Stimulated activated CD8-positive, alpha-beta memory T cell treated with anti-CD3 and anti-CD28 coated beads, Interleukin-12 subunit alpha, Interleukin-12 subunit beta, amount 100 ng/mL, for 1 hour (primary cell): ENCODE measurements around the gene RETSAT.
"Not testable (repeated sequence)": the region's sequence is repeated elsewhere in the genome, so short reads cannot be mapped to it uniquely, and the experiment has no call there.

ENCODE experiments used
- DNase-seq: peaks from one replicate; pipeline ENCODE4 v3.0.0-alpha.2; 2020; ENCODE audit warnings: low read depth

RETSAT gene

DNA sequence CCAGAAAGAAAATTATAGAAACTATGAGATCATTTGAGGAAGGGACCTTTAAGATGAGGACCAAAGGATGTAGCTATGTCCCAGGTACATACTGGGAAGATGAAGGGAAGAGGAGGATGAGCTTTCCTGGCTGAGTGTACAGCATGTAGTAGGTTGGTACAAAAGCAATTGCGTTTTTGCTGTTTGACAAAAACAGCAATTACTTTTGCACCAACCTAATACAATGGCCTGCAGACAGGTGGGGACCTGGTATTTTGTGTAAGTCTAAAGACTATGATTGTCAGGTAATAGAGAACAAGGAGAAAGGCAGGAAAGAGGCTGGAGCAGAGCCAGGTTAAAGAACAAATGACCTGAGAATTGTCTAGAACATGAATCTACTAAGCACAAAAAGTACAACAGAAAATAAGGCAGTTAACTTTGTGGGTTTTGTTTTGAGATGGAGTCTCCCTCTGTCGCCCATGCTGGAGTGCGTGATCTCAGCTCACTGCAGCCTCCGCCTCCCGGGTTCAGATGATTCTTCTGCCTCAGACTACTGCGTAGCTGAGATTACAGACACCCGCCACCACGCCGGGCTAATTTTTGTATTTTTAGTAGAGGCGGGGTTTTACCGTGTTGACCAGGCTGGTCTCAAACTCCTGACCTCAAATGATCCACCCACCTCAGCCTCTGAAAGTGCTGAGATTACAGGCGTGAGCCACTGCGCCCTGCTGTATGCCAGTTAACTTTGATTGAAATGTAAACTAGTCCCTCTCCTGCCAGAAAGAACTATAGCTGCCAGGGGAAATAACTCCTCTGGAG is 23.3 kb downstream of the RETSAT start:
- DNase-seq, result no peak

DNA sequence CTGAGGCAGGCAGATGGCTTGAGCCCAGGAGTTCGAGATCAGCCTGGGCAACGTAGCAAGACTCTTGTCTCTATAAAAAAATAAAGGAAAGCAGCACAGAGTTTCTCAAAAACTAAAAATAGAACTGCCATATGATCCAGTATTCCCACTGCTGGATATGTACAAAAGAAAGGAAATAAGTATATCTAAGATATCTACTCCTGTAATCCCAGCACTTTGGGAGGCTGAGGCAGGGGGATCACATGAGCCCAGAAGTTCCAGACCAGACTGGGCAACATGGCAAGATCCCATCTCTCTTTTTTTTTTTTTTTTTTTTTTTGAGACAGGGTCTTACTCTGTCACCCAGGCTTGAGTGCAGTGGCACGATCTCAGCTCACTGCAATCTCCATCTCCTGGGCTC is 24.6 kb downstream of the RETSAT start:
- not testable (repeated sequence) for DNase-seq

DNA sequence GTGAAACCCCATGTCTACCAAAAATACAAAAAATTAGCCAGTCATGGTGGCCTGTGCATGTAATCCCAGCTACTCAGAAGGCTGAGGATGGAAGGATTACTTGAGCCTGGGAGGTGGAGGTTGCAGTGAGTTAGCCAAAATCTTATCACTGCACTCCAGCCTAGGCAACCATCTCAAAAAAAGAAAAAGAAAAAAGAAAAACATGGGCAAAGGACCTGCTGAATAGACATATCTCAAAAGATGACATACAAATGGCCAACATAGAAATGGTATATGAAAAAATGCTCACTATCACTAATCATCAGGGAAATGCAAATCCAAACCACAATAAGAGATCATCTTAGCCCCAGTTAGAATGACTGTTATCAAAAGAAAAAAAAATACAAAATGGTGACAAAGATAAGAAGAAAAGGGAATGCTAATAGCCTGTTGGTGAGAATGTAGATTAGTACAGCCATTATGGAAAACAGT is 25.1 kb downstream of the RETSAT start:
- DNase-seq, result no peak

DNA sequence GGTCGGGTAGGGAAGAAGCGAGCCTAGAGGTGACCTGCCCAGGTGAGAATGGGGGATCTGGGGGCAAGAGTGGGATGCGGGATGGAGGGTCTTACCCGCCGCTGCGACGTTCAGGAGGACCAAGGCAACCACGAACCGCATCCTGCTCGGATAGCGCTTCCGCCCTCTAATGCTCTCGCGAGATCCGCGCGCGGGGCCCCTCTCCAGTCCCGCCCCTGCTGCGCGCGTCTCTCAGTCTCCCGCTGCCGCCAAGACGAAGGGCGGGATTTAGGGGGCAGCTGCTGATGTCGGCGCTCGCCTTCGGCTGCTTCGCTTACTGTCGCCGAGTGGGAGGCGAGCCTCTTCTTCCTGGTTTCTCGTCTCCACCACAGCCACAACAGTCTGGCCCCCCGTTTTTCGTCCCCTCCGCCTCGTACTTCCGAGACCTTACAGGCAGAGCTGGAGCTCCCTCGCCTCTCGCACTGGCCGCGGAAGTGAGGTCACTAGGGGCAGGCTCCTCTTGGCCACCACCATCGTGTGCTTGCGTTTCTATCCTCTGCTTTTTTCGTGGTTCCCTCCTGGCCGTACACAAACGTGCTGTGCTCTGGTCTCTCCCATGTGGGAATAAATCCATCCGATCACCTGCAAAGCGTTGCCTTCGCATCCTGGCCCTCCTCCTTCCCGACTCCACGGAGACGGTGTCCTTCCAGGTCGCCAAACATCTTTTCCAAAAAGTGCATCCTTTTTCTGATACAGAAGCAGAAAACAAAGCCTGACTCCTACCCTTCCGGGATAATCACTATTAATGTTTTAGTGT is 26.3 kb downstream of the RETSAT start, which contains the start of gene TGOLN2:
Gene TGOLN2 (minus strand): TSS at position 168 of the 796 bp plus-strand sequence. CDS start 27 bp downstream, at position 141.
- peak; percentile 90 for DNase-seq

DNA sequence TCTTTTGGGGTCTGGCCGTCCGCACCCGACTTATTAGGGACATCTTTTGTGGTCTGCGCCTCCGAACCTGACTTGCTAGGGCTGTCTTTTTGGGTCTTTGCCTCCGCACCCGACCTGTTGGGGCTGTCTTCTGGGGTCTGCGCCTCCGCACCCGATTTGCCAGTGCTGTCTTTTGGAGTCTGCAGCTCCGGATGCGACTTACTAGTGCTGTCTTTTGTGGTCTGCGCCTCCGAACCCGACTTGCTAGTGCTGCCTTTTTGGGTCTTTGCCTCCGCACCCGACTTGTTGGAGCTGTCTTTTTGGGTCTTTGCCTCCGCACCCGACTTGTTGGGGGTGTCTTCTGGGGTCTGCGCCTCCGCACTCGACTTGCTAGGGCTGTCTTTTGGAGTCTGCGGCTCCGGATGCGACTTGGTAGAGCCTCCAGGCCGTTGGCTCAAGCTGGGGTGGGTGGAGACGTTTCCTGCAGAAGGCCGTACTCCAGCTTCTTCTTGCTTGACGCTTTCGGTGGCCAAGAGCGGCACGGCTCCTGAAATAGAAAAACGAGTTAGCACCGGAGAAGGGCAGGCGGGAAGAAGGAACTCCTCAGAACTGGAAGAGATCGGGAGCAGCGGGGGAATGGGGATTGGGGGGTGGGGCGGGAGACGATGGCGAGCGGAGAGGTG is 27.0 kb downstream of the RETSAT start:
- peak; percentile 35 for DNase-seq

DNA sequence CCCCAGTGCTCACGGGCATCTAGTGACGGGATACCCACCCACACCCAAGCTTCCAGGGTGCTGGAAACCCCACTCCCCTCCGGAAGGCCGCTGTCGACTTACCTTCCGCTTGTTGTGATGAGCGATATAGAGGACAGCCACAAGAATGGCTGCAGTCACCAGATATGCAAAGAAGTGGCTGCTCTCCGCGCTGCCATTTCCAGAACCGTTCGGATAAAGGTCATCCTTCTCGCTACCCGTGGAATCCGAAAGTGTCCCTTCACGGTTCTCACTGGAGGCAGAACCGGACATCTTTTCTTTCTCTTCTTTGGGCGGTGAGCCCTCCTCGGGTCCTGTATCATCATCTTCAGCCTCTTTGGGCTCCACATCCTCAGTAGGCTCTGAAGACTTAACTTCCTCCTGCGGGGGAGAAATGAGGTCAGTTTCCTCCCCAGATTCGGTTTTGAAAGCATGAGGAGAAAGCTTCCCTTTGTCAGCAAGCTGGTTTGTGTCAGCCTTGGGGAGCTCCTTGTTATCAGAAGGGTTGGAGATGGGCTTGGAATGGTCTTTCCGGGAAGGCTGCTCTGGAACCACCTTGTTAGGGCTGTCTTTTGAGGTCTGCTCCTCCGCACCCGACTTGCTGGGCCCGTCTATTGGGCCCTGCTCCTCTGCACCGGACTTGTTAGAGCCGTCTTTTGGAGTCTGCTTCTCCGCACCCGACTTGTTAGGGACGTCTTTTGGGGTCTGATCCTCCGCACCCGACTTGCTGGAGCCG is 27.7 kb downstream of the RETSAT start:
- no peak for DNase-seq

DNA sequence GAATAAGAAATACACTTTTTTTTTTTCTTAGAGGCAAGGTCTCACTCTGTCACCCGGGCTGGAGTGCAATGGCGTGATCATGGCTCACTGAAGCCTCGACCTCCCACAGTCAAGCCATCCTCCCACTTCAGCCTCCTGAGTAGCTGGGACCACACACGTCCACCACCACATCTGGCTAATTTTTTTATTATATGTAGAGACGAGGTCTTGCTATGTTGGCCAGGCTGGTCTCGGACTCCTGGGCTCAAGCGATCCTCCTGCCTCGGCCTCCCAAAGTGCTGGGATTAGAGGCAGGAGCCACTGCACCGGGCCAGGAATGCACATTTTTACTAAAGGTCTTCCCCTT is 28.9 kb downstream of the RETSAT start:
- DNase-seq, result no peak

DNA sequence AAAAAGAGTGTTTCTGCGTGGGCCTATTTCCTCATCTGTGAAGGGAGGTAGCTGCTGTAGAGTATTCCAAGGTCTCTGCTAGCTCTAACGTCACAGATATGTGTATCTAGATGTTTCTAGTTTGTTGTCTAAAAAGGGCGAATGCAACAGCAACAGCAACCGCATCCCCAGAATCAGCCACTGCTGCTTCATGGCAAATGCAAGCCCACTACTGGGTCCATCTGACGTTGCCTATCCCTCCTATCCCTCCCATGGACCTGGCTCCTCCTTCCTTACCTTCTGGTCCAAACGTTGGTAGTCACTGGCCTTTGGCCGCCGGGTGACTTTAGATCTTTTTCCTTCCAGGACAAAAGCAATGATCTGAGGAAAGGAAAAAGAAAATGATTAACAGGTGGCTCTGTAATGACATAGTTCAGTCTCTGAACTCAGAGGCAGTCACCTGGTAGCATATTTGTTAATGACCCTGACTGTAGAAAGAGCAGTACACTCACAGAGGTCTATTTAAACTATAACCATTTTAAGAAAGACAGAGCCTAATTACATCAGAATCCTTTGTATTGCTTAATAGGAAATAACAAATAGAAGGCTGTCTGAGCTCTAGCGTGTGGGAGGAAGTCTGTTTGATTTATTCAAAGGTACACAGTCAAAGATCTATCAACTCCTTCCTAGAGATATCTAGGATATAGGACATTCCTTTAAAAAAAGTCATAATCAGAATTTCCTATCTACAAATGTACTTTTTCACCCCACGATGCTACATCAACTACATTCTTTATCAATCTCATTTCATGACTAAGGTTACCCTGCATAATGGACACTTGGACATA is 29.5 kb downstream of the RETSAT start:
- DNase-seq, result no peak

DNA sequence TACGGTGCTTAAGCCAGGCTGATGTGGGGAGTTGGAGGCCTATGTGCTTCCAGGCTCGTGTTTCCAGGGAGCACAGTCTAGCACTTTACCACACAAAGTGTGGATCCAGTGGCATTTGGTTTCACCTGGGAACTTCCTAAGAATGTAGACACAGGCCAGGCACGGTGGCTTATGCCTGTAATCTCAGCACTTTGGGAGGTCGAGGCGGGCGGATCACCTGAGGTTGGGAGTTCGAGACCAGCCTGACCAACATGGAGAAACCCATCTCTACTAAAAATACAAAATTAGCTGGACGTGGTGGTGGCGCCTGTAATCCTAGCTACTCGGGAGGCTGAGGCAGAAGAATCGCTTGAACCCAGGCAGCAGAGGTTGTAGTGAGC is 30.4 kb downstream of the RETSAT start:
- DNase-seq, result not testable (repeated sequence)

DNA sequence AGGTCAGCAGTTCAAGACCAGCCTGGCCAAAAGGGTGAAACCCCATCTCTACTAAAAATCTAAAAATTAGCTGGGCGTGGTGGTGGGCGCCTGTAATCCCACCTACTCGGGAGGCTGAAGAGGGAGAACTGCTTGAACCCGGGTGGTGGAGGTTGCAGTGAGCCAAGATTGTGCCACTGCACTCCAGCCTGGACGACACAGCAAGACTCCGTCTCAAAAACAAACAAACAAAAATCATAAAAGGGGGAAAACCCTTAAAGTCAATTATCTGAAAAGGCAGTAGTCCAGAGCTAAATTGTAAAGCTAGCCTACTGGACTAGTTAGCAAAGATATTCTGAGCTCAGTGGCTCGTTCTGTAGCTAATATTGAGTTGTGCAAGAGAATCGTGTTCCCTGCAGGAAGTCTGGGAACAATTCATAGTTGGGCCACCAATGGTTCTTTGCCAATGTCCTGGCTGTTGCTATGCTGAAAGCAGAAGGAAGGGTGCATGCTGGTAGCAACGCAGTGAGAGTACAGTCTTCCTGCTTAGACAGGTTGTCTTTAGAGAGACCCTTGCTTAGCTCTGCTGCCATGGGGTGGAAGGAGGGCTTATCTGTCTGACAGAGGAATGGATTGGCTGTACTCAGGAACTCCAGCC is 30.9 kb downstream of the RETSAT start:
- DNase-seq, result no peak

DNA sequence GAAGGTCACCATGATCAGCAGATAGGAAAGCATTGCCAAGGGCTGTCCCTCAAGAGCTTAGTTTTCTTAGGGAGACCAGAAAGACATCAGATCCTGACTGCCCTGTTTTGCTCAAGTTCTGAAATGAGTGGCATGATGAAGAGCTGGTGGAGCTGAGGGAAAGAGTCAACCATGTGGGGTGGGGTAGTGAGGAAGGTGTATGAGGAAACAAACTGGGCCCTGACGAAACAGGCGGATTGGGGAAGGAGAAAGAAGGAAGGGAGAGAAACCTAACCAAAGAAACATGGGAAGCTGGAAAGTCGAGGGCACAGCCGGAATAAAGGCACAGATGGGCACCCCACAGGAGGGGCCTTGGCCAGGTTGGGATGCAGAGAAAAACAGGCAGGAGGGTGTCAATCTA is 34.5 kb downstream of the RETSAT start:
- DNase-seq, result no peak

DNA sequence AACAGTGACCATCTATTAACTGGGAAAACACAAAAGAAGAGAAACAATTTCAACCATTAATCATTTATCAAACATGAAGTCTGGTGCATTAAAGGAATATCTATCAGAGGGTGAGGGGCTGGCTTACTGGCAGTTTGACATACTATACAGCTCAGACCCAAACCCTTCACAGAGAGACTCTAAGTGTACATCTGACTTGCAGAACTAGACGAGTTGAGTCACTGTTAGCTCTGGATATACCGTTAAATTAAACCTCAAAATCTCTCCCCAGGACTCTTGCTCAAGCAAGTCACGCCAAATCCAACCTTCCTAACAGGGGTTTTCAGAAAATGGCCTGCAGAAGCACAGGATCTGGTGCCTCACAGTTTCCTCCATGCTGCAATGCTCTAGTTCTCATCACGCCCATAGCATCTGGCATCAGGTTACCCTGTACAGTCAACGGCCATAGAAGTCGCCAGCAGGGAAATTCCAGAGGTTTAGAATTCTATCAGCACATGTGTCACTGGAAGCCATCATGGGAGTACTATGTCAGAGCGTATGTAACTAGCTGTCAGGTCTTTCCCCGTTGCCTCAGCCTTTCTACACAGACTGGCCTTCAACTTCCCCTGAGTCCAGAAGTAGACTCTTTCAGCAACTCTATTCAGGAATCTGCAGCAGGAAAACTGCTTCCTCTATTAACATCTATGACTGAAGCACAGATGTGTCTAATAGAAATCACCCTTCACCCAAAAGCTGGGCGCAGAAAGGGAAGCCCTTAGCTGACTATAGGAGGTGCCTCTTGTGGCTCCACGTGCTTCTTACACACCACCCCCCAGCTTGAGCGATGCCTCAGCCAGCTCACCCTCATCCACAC is 35.9 kb downstream of the RETSAT start:
- DNase-seq, result no peak

DNA sequence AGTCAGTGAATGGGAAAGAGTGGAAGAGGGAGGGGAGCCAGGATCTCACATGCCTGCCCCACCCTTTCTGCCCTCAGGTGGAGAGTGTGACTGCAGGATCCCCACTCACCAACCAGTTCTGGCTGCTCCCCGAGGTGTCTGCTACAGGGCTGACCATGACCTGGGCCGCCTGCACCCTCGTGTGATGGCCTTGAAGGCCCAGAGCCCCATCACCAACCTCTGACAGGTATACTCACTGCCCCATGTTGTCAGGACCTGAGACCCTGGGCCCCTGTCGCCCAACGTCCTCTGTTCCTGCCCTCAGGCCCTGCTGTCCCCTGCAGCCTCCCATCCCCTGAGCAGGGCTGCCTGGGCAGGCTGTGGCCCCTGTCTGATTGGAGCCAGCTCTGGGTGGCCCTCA is 38.4 kb downstream of the RETSAT start:
- not testable (repeated sequence) for DNase-seq

DNA sequence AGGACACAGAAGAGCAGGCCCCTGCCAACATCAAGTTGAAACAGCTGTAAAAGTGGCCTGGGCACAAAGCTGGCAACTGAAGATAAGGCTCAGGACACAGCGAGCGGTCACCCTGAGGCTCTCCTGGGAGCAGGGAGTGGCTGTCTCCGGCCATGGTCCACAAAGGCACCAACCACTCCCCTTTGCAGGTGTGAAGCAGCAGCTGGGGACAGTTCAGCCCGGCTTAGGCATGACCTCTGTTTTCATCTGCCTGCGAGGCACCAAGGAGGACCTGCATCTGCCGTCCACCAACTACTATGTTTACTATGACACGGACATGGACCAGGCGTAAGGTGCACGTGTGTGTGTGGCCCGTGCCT is 39.5 kb downstream of the RETSAT start:
- no peak for DNase-seq

DNA sequence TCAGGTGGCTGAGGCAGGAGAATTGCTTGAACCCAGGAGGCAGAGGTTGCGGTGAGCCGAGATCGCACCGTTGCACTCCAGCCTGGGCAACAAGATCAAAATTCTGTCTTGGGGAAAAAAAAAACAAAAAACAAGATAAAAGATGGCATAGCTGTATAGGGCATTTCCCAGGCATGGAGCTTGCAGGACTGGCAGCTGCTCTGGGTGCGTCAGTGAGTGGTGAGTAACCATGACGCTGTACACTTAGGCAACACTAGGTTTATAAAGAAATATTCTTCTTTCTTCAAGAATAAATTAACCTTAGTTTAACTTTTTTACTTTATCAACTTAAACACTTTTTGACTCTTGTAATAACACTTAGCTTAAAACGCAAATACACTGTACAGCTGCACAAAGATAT is 41.9 kb downstream of the RETSAT start:
- DNase-seq, result no peak

DNA sequence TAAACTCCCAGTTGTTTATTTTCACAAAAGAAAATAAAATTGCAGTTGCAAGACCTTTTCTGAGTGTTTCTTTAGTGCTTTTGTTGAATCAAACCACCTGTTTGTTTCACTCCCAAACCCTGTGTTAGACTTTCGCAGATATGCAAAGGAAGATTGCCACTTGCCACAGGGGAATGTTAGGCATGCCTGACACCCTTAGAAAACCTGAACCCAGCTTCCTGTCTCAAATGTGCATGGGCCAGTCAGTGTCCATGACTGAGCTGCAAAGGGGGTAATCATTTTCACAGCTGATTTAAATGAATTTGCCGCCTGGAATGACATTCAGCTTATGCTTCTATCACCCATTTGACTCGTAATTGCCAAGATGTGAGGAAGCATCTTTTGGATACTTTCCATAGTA is 44.0 kb downstream of the RETSAT start:
- no peak for DNase-seq

DNA sequence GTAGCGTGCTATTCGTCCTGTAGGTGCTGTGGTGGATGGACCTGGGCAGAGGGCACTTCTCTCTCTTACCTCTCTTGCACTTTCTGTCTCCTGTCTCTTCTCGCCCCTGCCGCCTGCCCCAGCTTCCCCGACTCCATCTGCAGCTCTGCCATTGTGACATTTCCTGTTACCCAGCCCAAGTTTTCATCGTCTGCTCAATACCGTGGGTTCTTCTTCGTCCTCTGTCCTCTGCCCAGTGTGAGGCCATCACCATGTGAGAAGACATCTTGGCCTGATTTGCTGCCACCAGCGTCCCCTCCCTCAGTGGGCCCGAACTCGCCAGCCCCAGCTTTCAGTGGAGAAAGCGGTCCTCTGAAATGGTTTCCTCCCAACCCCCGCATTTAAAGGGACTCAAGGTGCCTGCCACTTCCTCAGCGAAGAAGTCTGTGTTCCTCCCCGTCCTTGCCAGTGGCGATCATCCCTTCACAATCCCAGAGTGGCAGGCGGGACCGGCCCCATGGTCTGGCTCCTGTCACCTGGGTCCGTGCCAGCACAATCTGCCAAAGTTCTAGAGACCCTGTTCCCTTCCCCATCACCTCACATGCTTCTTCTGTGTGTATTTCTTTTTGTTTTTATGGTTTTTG is 44.5 kb downstream of the RETSAT start:
- DNase-seq, result no peak

DNA sequence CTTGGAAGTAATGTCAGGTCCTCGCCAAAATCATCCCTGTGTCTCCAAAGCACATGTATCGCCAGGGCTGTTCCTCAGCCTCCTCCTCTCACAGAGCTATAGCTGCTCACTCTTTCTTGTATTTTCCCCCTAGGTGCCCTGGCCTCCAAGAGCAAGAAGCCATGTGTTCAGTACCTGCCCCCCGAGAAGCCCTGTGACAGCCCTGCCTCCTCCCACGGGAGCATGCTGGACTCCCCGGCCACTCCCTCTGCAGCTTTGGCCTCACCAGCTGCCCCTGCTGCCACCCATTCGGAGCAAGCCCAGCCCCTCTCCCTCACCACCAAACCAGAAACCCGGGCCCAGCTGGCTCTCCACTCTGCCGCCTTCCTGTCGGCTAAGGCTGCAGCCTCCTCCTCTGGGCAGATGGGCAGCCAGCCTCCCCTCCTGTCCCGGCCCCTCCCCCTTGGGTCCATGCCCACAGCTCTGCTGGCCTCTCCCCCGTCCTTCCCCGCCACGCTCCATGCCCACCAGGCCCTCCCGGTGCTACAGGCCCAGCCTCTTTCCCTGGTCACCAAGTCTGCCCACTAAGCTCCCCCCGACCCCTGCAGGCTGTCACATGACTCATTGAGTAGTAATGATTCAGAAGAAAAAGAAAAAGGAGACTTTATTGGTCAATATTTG is 45.3 kb downstream of the RETSAT start:
- DNase-seq, result no peak

DNA sequence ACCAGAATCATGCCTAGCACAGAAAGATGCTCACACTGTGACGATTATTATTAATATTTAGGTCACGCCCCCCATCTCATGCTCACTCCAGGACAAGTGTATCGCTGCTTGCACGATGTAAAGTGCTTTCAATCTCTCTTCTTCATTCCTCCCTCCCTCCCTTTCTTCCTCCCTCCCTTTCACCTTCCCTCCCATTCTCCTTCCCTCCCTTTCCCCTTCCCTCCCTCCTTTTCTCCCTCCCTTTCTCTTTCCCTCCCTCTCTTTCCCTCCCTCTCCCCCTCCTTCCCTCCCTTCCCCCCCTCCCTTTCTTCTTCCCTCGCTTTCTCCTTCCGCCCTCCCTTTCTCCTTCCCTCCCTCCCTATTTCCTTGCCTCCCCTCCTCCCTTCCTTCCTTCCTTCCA is 46.1 kb downstream of the RETSAT start:
- DNase-seq, result no peak
